ENCODE measurements around the gene FAM107A.

The FAM107A gene

GRCh38 chr3:58519668-58520402, 57.4 kb downstream of the FAM107A start:
- no peak for DNase-seq
- Mint-ChIP-seq H3K9me3 (no peaks in the 10 kb centered on the region), H3K27ac (no peak overlapping the region), H3K27me3 (ENCODE audit: low read depth, poor library complexity) (no peaks in the 10 kb centered on the region), H3K4me3 (no peak overlapping the region), H3K36me3 (ENCODE audit: low read depth) (peaks cover 5% of the 10 kb centered on the region), H3K4me1 (peaks cover 52% of the 10 kb centered on the region)
- no peak for TF ChIP-seq CTCF (IDR thresholded peaks at IDR 0.05)

DNA sequence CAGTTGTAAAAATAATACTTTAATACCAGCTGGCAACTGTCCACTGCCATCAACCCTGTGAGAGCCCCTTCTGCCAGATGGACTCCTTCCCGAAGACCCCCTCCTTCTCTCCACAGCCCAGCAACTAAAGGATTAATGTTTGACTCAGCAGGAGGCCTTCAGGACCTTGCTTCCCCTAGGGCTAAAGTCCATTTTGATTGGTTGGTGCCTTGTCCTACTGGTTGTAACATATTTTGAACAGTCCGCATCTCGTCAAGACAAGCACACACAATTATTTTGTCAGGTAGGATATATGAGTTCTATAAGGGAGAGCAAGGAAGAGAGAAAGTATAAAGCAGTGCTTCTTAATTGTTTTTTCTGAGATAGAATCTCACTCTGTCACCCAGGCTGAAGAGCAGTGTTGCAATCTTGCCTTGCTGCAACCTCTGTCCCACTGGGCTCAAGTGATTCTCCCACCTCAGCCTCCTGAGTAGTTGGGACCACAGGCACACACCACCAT, 58.9 kb downstream of the FAM107A start:
- Mint-ChIP-seq H3K27ac (peak overlapping the region; percentile 62), H3K4me3 (no peak overlapping the region), H3K4me1 (peaks cover 52% of the 10 kb centered on the region)

DNA sequence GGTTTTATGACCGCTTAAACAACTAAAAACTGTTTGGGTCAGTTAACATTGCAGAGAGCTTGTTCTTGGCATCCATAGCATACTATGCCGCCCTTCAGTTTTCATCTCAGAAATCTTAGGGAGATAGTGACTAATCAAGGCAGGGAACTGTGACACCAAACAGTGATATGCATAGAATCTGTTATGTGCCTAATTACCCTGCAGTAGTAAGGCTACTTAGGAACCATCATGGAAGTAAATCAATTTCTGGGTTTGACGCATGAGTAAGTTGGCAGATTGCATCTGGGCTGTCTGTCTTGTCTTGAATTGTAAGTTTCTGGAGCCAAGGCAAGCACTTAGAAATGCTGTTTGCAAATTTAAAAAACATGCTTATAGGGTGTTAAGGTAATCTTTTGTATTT, 62.8 kb downstream of the FAM107A start:
- peaks cover 11% of the 10 kb centered on the region for H3K36me3 Mint-ChIP-seq (ENCODE audit: low read depth)
- TF ChIP-seq CTCF (IDR thresholded peaks at IDR 0.05) = no peak
- H3K27me3 Mint-ChIP-seq (ENCODE audit: low read depth, poor library complexity) = no peaks in the 10 kb centered on the region
- H3K27ac Mint-ChIP-seq = no peak overlapping the region
- no peak overlapping the region for H3K4me3 Mint-ChIP-seq
- no peak for DNase-seq
- H3K4me1 Mint-ChIP-seq = peaks cover 22% of the 10 kb centered on the region
- H3K9me3 Mint-ChIP-seq = no peaks in the 10 kb centered on the region

More for the DNA sequence above, 58.9 kb downstream of the FAM107A start:
- no peaks in the 10 kb centered on the region for H3K27me3 Mint-ChIP-seq (ENCODE audit: low read depth, poor library complexity)
- H3K36me3 Mint-ChIP-seq (ENCODE audit: low read depth) = peaks cover 5% of the 10 kb centered on the region
- TF ChIP-seq CTCF (IDR thresholded peaks at IDR 0.05) = no peak
- no peaks in the 10 kb centered on the region for H3K9me3 Mint-ChIP-seq
- no peak for DNase-seq
